ENCODE measurements around the gene RIN1.

Gene RIN1

DNA sequence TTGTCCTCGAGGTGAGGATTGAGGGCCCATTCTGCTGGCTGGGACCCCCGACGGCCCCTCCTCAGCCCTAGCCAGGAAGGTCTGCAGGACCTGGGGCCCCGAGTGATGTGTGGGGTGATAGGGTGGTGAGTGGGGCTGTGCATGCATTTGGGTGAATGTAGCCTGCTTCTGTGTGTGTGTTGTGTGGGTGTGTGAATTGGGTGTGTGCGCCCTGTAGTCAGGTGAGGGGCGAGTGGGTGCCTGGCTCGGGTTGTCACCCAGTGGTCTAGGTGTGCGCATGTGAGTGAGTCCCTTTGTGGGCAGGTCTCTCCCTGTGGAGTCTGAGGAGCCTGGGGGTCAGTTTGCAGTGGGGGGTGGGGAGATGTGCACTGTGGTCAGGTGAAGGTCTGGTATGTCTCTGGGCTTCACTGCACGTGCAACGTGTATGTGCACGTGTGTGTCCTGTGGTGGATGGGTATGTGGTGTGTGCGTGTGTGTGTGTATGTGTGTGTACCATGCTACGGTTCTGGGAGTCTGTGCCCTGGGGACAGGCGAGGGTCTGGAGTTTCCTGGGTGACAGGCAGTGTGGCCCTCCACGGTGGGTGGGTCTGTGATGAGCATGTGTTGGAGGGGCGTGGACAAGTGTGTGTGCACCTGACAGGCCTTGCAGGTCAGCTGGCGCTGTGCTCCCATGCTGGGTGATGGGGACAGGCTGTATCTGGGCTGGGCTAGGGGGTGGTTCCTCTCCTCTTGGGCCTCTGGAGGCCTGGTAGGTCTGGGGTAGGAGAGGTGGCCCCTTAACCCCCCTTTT lies 43.5 kb downstream of the RIN1 start:
- H3K27me3 ChIP-seq (ENCODE audit: control insufficient read depth in 3 of 3, insufficient read depth in 3 of 3, low read depth in 1 of 3, low read length in 3 of 3): peaks cover 19 to 67% (median 40%) of the 10 kb centered on the region in 3 experiments
- no peak for DNase-seq (ENCODE audit: low spot score)
- peak overlapping the region; percentile 22 for H4K91ac ChIP-seq (ENCODE audit: low read depth, low read length, poor library complexity)
- H3K4me1 ChIP-seq (ENCODE audit: control insufficient read depth in 2 of 2, insufficient read depth in 1 of 2, low read depth in 1 of 2, low read length in 2 of 2): peaks cover 9 to 13% of the 10 kb centered on the region in 2 donors
- H2AK5ac ChIP-seq (ENCODE audit: low read depth, low read length): no peak overlapping the region
- H3K4me2 ChIP-seq (ENCODE audit: insufficient read depth, low read length, poor library complexity, severe bottlenecking): peak overlapping the region; percentile 57
- H2BK120ac ChIP-seq (ENCODE audit: low read depth, low read length): no peak overlapping the region
- H2BK5ac ChIP-seq (ENCODE audit: low read length): no peak overlapping the region
- H3K9me3 ChIP-seq (replicated peaks in 1 of 2; ENCODE audit: control insufficient read depth in 2 of 2, insufficient read depth in 1 of 2, low read depth in 1 of 2, low read length in 2 of 2): peaks cover 0 to 5% of the 10 kb centered on the region in 2 donors
- H3K4ac ChIP-seq (ENCODE audit: low read length): no peak overlapping the region
- H3K36me3 ChIP-seq (replicated peaks in 1 of 2; ENCODE audit: control insufficient read depth in 2 of 2, insufficient read depth in 2 of 2, low read length in 2 of 2): no peaks in the 10 kb centered on the region
- peak overlapping the region; percentile 63 for H3K14ac ChIP-seq (ENCODE audit: low read length)
- peak overlapping the region; percentile 24 for H2BK15ac ChIP-seq (ENCODE audit: low read length)
- H4K8ac ChIP-seq (ENCODE audit: low read depth, low read length): no peak overlapping the region
- H3K9ac ChIP-seq (ENCODE audit: low read depth, low read length, poor library complexity): no peak overlapping the region
- peak overlapping the region; percentile 85 for H3K23ac ChIP-seq (ENCODE audit: low read depth, low read length, poor library complexity)
- H2BK12ac ChIP-seq (ENCODE audit: low read length): no peak overlapping the region
- H3K79me1 ChIP-seq (ENCODE audit: low read depth, low read length): peaks cover 8% of the 10 kb centered on the region
- WGBS, 2 donors (ENCODE audit: extremely low coverage in 2 of 2, insufficient read length in 2 of 2, insufficient replicate concordance in 1 of 2): no CpG with 5 or more reads among the region's 17 CpGs
- H3K27ac ChIP-seq (replicated peaks; ENCODE audit: low read length): no peak overlapping the region
- H2AFZ ChIP-seq (ENCODE audit: low read length): no peak overlapping the region
- H3K18ac ChIP-seq (ENCODE audit: low read length): peak overlapping the region; percentile 85
- no peak overlapping the region for H3K4me3 ChIP-seq (ENCODE audit: low read length in 2 of 2)

DNA sequence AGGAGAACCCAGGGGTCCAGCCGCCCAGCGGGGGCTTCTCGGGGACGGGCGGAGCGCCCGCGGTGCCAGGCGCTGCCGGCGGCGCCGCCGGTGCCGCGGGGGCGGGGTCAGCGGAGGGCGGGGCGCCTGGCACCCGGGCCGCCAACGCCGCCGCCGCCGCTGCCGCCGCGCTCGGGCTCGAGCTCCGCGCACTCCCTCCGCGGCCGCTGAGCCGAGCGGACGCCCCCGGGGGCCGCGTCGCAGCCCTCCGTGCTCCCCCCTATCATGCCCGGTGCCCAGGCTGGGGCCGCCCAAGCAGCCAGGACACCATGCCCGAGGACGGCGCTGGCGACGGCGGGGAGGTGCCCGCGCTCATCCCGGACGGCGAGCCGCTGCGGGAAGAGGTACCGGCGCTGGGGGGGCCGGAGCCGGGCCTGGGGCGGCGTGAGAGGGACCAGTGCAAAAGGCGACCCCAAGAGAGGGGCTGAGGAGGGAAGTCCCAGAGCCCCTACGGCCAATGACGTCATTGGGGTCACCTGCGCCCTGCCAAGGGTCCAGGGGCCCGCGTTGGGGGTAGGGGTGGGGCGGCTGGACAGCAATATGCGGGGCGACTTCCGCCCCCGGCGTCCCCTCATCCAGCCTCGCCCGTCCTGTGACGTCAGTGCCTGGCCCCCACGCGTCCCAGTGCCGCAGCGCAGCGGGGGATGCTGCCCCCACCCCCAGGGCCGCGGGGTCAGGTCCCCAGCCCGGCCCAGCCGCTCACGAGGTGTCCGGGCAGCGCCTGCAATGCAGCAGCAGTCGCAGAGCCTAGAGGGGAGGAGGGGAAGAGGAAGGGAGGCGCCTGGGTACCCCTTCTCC lies 44.3 kb downstream of the RIN1 start, which contains the start of gene TMEM151A:
TSS of gene TMEM151A (plus strand) at position 189 of the 837 bp plus-strand sequence. CDS start at position 309, 120 bp downstream.
- no peak within 1 kb of the TSS for H3K9ac ChIP-seq (ENCODE audit: low read depth, low read length, poor library complexity)
- peak within 1 kb of the TSS; percentile 85 for H3K18ac ChIP-seq (ENCODE audit: low read length)
- no peak within 1 kb of the TSS for H2BK120ac ChIP-seq (ENCODE audit: low read depth, low read length)
- H3K4ac ChIP-seq (ENCODE audit: low read length): no peak within 1 kb of the TSS
- peak within 1 kb of the TSS; percentile 22 for H4K91ac ChIP-seq (ENCODE audit: low read depth, low read length, poor library complexity)
- H2BK5ac ChIP-seq (ENCODE audit: low read length): peak within 1 kb of the TSS; percentile 66
- H3K4me3 ChIP-seq (ENCODE audit: low read length in 2 of 2): peak within 1 kb of the TSS in 1 of 2 donors; percentile 71
- peak within 1 kb of the TSS; percentile 24 for H2BK15ac ChIP-seq (ENCODE audit: low read length)
- H3K27me3 ChIP-seq (ENCODE audit: control insufficient read depth in 3 of 3, insufficient read depth in 3 of 3, low read depth in 1 of 3, low read length in 3 of 3): peaks cover 19 to 58% (median 40%) of the 10 kb centered on the region in 3 experiments
- peaks cover 9 to 14% of the 10 kb centered on the region in 2 donors for H3K4me1 ChIP-seq (ENCODE audit: control insufficient read depth in 2 of 2, insufficient read depth in 1 of 2, low read depth in 1 of 2, low read length in 2 of 2)
- peak within 1 kb of the TSS; percentile 85 for H3K23ac ChIP-seq (ENCODE audit: low read depth, low read length, poor library complexity)
- H2AFZ ChIP-seq (ENCODE audit: low read length): peak within 1 kb of the TSS; percentile 68
- H2AK5ac ChIP-seq (ENCODE audit: low read depth, low read length): no peak within 1 kb of the TSS
- no CpG with 5 or more reads among the region's 95 CpGs for WGBS, 2 donors (ENCODE audit: extremely low coverage in 2 of 2, insufficient read length in 2 of 2, insufficient replicate concordance in 1 of 2)
- H3K27ac ChIP-seq (replicated peaks; ENCODE audit: low read length): no peak within 1 kb of the TSS
- peak within 1 kb of the TSS; percentile 57 for H3K4me2 ChIP-seq (ENCODE audit: insufficient read depth, low read length, poor library complexity, severe bottlenecking)
- no peak for DNase-seq (ENCODE audit: low spot score)
- peaks cover 8% of the 10 kb centered on the region for H3K79me1 ChIP-seq (ENCODE audit: low read depth, low read length)
- H2BK12ac ChIP-seq (ENCODE audit: low read length): no peak within 1 kb of the TSS
- peaks cover 0 to 4% of the 10 kb centered on the region in 2 donors for H3K36me3 ChIP-seq (replicated peaks in 1 of 2; ENCODE audit: control insufficient read depth in 2 of 2, insufficient read depth in 2 of 2, low read length in 2 of 2)
- no peak within 1 kb of the TSS for H4K8ac ChIP-seq (ENCODE audit: low read depth, low read length)
- H3K9me3 ChIP-seq (replicated peaks in 1 of 2; ENCODE audit: control insufficient read depth in 2 of 2, insufficient read depth in 1 of 2, low read depth in 1 of 2, low read length in 2 of 2): peaks cover 0 to 5% of the 10 kb centered on the region in 2 donors
- H3K14ac ChIP-seq (ENCODE audit: low read length): peak within 1 kb of the TSS; percentile 2

GRCh38 chr11:66291303-66291705 lies 44.9 kb downstream of the RIN1 start:
- H3K27me3 ChIP-seq (ENCODE audit: control insufficient read depth in 3 of 3, insufficient read depth in 3 of 3, low read depth in 1 of 3, low read length in 3 of 3): peaks cover 19 to 52% (median 40%) of the 10 kb centered on the region in 3 experiments
- no peak overlapping the region for H3K4ac ChIP-seq (ENCODE audit: low read length)
- peaks cover 0 to 5% of the 10 kb centered on the region in 2 donors for H3K9me3 ChIP-seq (replicated peaks in 1 of 2; ENCODE audit: control insufficient read depth in 2 of 2, insufficient read depth in 1 of 2, low read depth in 1 of 2, low read length in 2 of 2)
- no CpG with 5 or more reads among the region's 16 CpGs for WGBS, 2 donors (ENCODE audit: extremely low coverage in 2 of 2, insufficient read length in 2 of 2, insufficient replicate concordance in 1 of 2)
- no peak overlapping the region for H3K23ac ChIP-seq (ENCODE audit: low read depth, low read length, poor library complexity)
- no peak overlapping the region for H2AFZ ChIP-seq (ENCODE audit: low read length)
- H3K36me3 ChIP-seq (replicated peaks in 1 of 2; ENCODE audit: control insufficient read depth in 2 of 2, insufficient read depth in 2 of 2, low read length in 2 of 2): peaks cover 3 to 10% of the 10 kb centered on the region in 2 donors
- DNase-seq (ENCODE audit: low spot score): no peak
- H4K91ac ChIP-seq (ENCODE audit: low read depth, low read length, poor library complexity): no peak overlapping the region
- no peak overlapping the region for H4K8ac ChIP-seq (ENCODE audit: low read depth, low read length)
- H3K79me1 ChIP-seq (ENCODE audit: low read depth, low read length): peaks cover 10% of the 10 kb centered on the region
- H2BK120ac ChIP-seq (ENCODE audit: low read depth, low read length): no peak overlapping the region
- H3K4me2 ChIP-seq (ENCODE audit: insufficient read depth, low read length, poor library complexity, severe bottlenecking): peak overlapping the region; percentile 57
- peak overlapping the region; percentile 66 for H2BK5ac ChIP-seq (ENCODE audit: low read length)
- H3K27ac ChIP-seq (replicated peaks; ENCODE audit: low read length): no peak overlapping the region
- no peak overlapping the region for H3K9ac ChIP-seq (ENCODE audit: low read depth, low read length, poor library complexity)
- H3K18ac ChIP-seq (ENCODE audit: low read length): no peak overlapping the region
- H3K4me1 ChIP-seq (ENCODE audit: control insufficient read depth in 2 of 2, insufficient read depth in 1 of 2, low read depth in 1 of 2, low read length in 2 of 2): peaks cover 9 to 14% of the 10 kb centered on the region in 2 donors
- H3K14ac ChIP-seq (ENCODE audit: low read length): no peak overlapping the region
- peak overlapping the region in 1 of 2 donors; percentile 40 for H3K4me3 ChIP-seq (ENCODE audit: low read length in 2 of 2)
- no peak overlapping the region for H2BK12ac ChIP-seq (ENCODE audit: low read length)
- no peak overlapping the region for H2BK15ac ChIP-seq (ENCODE audit: low read length)
- no peak overlapping the region for H2AK5ac ChIP-seq (ENCODE audit: low read depth, low read length)

DNA sequence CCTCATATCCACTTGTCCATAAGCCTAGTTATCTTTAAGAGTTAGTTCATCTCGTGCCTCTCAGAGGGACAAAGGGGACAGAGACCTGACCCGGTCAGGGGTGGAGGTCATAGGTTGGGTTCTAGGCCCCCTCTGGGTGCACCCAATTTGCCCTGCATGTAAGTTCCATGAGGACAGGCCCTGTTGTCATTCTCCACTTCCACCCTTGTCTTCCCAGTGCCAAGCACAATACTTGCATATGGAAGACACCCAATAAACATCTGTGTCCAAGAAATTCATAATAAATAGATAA lies 46.0 kb downstream of the RIN1 start:
- DNase-seq (ENCODE audit: low spot score): no peak
- peaks cover 8 to 18% of the 10 kb centered on the region in 2 donors for H3K36me3 ChIP-seq (replicated peaks in 1 of 2; ENCODE audit: control insufficient read depth in 2 of 2, insufficient read depth in 2 of 2, low read length in 2 of 2)
- no peak overlapping the region for H4K91ac ChIP-seq (ENCODE audit: low read depth, low read length, poor library complexity)
- H3K9ac ChIP-seq (ENCODE audit: low read depth, low read length, poor library complexity): no peak overlapping the region
- peaks cover 9 to 14% of the 10 kb centered on the region in 2 donors for H3K4me1 ChIP-seq (ENCODE audit: control insufficient read depth in 2 of 2, insufficient read depth in 1 of 2, low read depth in 1 of 2, low read length in 2 of 2)
- no peak overlapping the region for H2AK5ac ChIP-seq (ENCODE audit: low read depth, low read length)
- no peak overlapping the region for H2BK12ac ChIP-seq (ENCODE audit: low read length)
- H3K23ac ChIP-seq (ENCODE audit: low read depth, low read length, poor library complexity): no peak overlapping the region
- no peak overlapping the region for H3K14ac ChIP-seq (ENCODE audit: low read length)
- H3K4ac ChIP-seq (ENCODE audit: low read length): no peak overlapping the region
- peaks cover 0 to 5% of the 10 kb centered on the region in 2 donors for H3K9me3 ChIP-seq (replicated peaks in 1 of 2; ENCODE audit: control insufficient read depth in 2 of 2, insufficient read depth in 1 of 2, low read depth in 1 of 2, low read length in 2 of 2)
- no peak overlapping the region for H3K18ac ChIP-seq (ENCODE audit: low read length)
- H2BK5ac ChIP-seq (ENCODE audit: low read length): no peak overlapping the region
- H3K4me3 ChIP-seq (ENCODE audit: low read length in 2 of 2): no peak overlapping the region
- H3K4me2 ChIP-seq (ENCODE audit: insufficient read depth, low read length, poor library complexity, severe bottlenecking): no peak overlapping the region
- no peak overlapping the region for H4K8ac ChIP-seq (ENCODE audit: low read depth, low read length)
- peaks cover 19 to 46% (median 40%) of the 10 kb centered on the region in 3 experiments for H3K27me3 ChIP-seq (ENCODE audit: control insufficient read depth in 3 of 3, insufficient read depth in 3 of 3, low read depth in 1 of 3, low read length in 3 of 3)
- peaks cover 8% of the 10 kb centered on the region for H3K79me1 ChIP-seq (ENCODE audit: low read depth, low read length)
- H2AFZ ChIP-seq (ENCODE audit: low read length): no peak overlapping the region
- H3K27ac ChIP-seq (replicated peaks; ENCODE audit: low read length): no peak overlapping the region
- whole genome bisulfite sequencing, 2 donors (ENCODE audit: extremely low coverage in 2 of 2, insufficient read length in 2 of 2, insufficient replicate concordance in 1 of 2): no CpG with 5 or more reads among the region's 2 CpGs
- no peak overlapping the region for H2BK15ac ChIP-seq (ENCODE audit: low read length)
- no peak overlapping the region for H2BK120ac ChIP-seq (ENCODE audit: low read depth, low read length)

Measured in neuronal stem cell (in vitro differentiated cells).